Cardiac fibroblast (primary cell): ENCODE results near the gene MBP.

Experiments used
- DNase-seq, 2 donors: peaks; one replicate each; pipeline versions ENCODE4 v3.0.0 to v3.0.0-alpha.2; 2010; ENCODE audit warnings: low read depth in 2 of 2
- H3K4me3 ChIP-seq, 2 donors: replicated peaks in 1 of 2; 1 replicate in 1 of 2; 2 replicates in 1 of 2; pipeline ENCODE4 v1.5.1; 2011; ENCODE audit warnings: low read depth in 2 of 2, low read length in 2 of 2, mild to moderate bottlenecking in 2 of 2, moderate library complexity in 1 of 2
- TF ChIP-seq, protein P1 (sequence below): IDR thresholded peaks from one replicate; pipeline ENCODE4 v1.5.1; 2011; ENCODE audit warnings: low read depth, mild to moderate bottlenecking, low read length, inconsistent platforms

The MBP gene

DNA sequence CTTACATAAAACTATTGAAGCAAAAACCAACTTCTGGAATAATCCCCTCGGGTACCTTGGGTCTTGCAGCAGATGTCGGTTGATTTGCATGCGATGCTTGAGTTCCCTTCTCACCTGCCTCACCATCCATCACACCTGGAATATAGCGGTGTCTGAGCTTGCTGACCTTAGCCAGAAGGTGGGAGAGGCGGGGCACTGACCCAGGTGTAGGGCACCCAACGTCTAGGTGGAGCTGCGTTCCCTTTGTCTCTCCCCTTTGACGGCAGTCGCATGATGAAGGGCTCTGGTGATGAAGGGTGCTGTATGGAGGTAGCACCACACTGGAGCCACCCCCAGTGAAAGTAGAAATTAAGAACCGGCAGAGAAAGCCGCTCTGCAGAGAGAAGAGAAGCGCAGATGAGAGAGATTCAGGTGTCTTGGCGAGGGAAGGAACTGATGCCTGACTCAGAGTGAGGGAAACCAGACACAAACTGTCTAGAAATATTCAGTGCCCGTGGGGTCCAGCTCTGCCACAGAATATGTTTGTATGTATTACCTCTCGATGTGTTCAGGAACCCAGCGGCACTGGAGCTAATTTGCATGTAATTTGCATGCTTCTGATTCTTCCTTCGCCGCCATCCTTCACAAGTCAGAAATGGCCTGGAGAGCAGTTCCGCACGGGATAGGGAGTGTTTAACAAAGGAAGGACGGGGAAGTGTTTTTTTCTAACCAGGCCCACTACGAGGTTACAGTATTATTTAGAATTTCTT is 19.4 kb upstream of the MBP start:
- DNase-seq, result no peak
- TF ChIP-seq, protein P1, sequence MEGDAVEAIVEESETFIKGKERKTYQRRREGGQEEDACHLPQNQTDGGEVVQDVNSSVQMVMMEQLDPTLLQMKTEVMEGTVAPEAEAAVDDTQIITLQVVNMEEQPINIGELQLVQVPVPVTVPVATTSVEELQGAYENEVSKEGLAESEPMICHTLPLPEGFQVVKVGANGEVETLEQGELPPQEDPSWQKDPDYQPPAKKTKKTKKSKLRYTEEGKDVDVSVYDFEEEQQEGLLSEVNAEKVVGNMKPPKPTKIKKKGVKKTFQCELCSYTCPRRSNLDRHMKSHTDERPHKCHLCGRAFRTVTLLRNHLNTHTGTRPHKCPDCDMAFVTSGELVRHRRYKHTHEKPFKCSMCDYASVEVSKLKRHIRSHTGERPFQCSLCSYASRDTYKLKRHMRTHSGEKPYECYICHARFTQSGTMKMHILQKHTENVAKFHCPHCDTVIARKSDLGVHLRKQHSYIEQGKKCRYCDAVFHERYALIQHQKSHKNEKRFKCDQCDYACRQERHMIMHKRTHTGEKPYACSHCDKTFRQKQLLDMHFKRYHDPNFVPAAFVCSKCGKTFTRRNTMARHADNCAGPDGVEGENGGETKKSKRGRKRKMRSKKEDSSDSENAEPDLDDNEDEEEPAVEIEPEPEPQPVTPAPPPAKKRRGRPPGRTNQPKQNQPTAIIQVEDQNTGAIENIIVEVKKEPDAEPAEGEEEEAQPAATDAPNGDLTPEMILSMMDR, result no peak
- no peak overlapping the region for H3K4me3 ChIP-seq

DNA sequence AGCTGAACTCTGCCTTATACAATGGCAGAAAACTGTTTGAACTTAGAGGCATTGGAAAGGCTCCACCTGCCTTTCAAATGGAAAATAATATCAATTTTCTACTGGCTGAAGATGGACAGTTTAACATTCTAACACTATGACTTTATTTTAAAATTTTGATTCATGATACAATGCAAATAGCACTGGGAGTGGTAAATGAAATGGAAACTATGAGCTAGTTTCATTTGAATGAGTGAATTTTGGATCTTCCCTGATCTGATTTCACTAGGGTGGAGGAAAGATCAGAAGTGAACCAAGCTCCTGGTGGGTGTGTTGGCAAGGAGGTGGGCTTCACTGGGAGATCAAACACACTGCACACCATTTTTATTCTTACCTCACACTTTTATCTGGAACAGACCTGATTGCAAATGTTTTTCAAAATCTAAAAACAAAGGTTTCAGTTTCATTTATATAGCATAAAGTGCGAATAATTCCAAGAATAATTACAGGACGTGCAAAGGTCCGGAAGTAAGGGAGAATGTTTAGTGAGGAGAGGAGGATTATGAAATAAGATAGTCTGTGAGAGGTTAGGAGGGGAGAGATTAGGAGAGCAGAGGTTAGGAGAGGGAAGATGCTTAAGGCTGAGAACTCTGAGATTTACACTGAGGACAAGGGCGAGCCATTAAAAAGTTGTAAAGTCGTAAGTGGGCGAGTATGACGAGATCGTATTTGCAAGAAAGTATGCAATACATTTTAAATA is 18.6 kb upstream of the MBP start:
- DNase-seq, result no peak
- no peak overlapping the region for H3K4me3 ChIP-seq
- TF ChIP-seq, protein P1, result no peak

DNA sequence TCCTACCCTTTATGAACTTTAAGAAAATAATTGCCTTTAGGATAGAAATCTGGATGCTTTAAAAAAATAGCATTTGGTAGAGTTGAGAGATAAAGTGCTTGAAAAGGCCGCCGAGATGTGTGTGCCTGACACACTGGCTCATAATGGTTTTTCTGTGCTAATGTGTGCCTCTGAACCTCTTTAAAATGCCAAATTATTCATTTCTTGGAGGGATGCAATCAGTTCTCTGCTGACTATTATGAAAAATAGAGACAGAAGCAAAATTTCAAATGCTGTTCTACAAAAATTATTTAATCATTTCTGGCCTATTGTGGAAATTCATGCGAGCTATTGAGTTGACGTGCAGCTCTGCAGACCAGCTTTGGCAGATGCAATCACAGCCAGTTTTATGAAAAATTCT is 18.0 kb upstream of the MBP start:
- no peak for DNase-seq
- TF ChIP-seq, protein P1, result no peak
- H3K4me3 ChIP-seq, result no peak overlapping the region

DNA sequence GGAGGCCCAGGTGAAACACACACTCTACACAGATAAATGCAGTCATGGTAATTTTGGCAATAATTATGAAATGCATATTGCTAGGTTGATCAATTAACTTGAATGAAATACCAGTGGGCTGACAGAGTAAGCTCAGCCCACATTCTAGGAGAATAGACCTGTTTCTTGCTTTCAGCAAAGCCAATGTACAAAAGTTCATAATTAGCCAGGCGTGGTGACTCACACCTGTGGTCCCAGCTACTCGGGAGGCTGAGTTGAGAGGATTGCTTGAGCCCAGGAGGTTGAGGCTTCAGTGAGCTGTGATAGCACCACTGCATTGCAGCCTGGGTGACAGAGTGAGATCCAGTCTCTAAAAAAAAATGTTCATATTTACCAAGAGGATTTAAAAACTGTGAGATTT is 15.7 kb upstream of the MBP start:
- DNase-seq, result no peak
- no peak overlapping the region for H3K4me3 ChIP-seq
- TF ChIP-seq, protein P1, result no peak

DNA sequence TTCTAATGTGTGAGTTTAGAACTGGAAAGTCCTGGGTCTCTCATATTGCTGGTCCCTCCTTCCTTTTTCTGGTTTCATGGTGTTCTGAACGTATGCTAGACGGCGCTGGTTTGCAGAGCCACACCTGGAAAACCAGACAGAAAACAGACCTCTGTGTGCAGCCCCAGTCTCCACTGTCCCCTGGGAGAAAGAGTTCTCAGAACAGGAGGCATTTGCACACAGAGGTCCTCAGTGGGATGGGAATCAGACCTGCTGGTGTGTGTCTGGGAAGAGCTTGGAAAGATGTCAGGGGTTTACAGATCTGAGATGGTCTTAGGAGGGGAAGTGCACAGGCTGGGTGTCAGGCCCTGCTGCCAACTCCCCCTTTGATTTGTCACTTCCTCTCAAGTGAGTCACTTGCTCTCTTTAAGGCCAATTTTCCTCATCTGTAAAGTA is 14.9 kb upstream of the MBP start:
- H3K4me3 ChIP-seq, result no peak overlapping the region
- DNase-seq, result peak; percentile 33 to 50
- TF ChIP-seq, protein P1, result no peak

DNA sequence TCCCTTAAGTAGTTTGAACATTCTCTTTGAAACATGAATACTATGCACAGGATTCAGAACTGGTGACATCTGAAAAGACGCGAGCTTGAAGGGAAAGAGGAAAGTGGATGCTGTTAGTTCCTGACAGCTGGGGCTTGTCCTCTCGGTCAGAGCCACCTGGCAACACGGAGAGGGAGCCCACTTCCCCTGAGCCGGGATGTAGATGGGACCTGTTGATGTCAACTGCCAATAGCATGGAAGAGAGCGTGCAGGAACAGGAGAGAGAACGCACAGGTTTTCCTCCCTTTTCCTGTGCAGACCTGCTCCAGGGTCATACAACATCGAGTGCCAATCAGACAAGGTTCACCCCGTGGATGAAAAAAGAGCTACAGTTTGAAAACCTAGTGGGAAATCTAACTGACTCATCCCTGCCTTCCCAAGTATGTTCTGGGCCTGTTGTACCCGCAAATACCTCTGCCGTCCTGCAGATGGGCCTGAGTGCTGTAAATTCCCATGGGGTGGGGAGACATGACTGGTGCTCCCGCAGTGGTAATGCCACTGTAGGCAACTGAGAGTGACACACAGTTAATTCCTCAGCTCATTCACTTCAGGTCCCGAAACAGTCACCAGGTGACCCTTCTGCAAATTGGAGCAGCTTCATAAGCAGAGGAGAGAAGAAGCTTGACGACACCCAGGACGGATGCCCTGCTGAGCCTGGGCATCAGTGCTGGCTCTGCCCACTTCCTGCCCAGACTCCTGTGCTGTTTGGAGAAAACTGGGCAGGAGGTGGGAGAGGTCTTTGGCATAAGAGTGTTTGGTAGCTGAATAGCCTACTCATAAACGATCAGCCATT is 13.9 kb upstream of the MBP start:
- TF ChIP-seq, protein P1, result no peak
- no peak for DNase-seq
- H3K4me3 ChIP-seq, result no peak overlapping the region
